ENCODE results near the gene NCAPG2. TPM values are rescaled to one million over a fixed set of nuclear protein-coding genes. Genes with fewer than 3 reads are reported as not detected.

Gene NCAPG2
- polyA plus RNA-seq, 3 donors = 1.1 to 3.1 (median 1.7) TPM

- Histone ChIP-seq H3K9ac (ENCODE audit: insufficient read depth, low read length, poor library complexity, severe bottlenecking) (no peak overlapping the region), H3K4me2 (replicated peaks; ENCODE audit: extremely low read depth, low read length, poor library complexity, severe bottlenecking) (no peak overlapping the region), H3K27me3 (ENCODE audit: control insufficient read depth in 2 of 2, insufficient read depth in 2 of 2, low read length in 2 of 2) (no peaks in the 10 kb centered on the region), H4K20me1 (ENCODE audit: insufficient read depth, low read length) (no peaks in the 10 kb centered on the region), H3K36me3 (replicated peaks in 1 of 2; ENCODE audit: control insufficient read depth in 1 of 2, insufficient read depth in 2 of 2, low read length in 2 of 2) (peaks cover 39 to 76% of the 10 kb centered on the region in 2 donors), H3K79me2 (ENCODE audit: insufficient read depth, low read length) (no peaks in the 10 kb centered on the region), H3K4me1 (ENCODE audit: control insufficient read depth in 1 of 2, insufficient read depth in 2 of 2, low read length in 2 of 2) (peaks cover 21 to 27% of the 10 kb centered on the region in 2 donors), H3K27ac (ENCODE audit: low read depth in 1 of 2, low read length in 2 of 2) (peak overlapping the region in 1 of 2 donors; percentile 6), H2AFZ (ENCODE audit: insufficient read depth, low read depth, low read length, poor library complexity, severe bottlenecking) (no peak overlapping the region), H3K9me3 (replicated peaks in 1 of 2; ENCODE audit: control insufficient read depth in 1 of 2, insufficient read depth in 1 of 2, low read length in 2 of 2) (no peaks in the 10 kb centered on the region), H3K4me3 (replicated peaks in 1 of 3; ENCODE audit: low read depth in 2 of 3, low read length in 3 of 3) (no peak overlapping the region)
- Mint-ChIP-seq H3K27ac (peak overlapping the region in 2 of 7 donors; percentile 57 to 69), H3K27me3 (ENCODE audit: low read depth in 3 of 3) (no peaks in the 10 kb centered on the region), H3K36me3 (peaks cover 74 to 83% of the 10 kb centered on the region in 2 donors), H3K4me1 (peaks cover 24% of the 10 kb centered on the region), H3K4me3 (no peak overlapping the region), H3K9me3 (no peaks in the 10 kb centered on the region)
- no peak for TF ChIP-seq CTCF (IDR thresholded peaks at IDR 0.05)
- intact Hi-C loops (cut with micrococcal nuclease) = no loop called here
- no peak for DNase-seq
- 98% methylated on average over 14 of the region's 14 CpGs for WGBS (ENCODE audit: insufficient coverage)
These were observed 36.7 kb upstream of the NCAPG2 start for GRCh38 chr7:158741294-158741666.

GRCh38 chr7:158740657-158741293 lies 36.2 kb upstream of the NCAPG2 start:
- Histone ChIP-seq H3K36me3 (replicated peaks in 1 of 2; ENCODE audit: control insufficient read depth in 1 of 2, insufficient read depth in 2 of 2, low read length in 2 of 2) (peaks cover 39 to 76% of the 10 kb centered on the region in 2 donors), H3K4me1 (ENCODE audit: control insufficient read depth in 1 of 2, insufficient read depth in 2 of 2, low read length in 2 of 2) (peaks cover 21 to 27% of the 10 kb centered on the region in 2 donors), H3K4me3 (replicated peaks in 1 of 3; ENCODE audit: low read depth in 2 of 3, low read length in 3 of 3) (peak overlapping the region in 1 of 3 experiments; percentile 55), H3K27ac (ENCODE audit: low read depth in 1 of 2, low read length in 2 of 2) (peak overlapping the region; percentile 66 to 82), H4K20me1 (ENCODE audit: insufficient read depth, low read length) (no peaks in the 10 kb centered on the region), H3K79me2 (ENCODE audit: insufficient read depth, low read length) (no peaks in the 10 kb centered on the region), H2AFZ (ENCODE audit: insufficient read depth, low read depth, low read length, poor library complexity, severe bottlenecking) (peak overlapping the region; percentile 47), H3K9ac (ENCODE audit: insufficient read depth, low read length, poor library complexity, severe bottlenecking) (no peak overlapping the region), H3K27me3 (ENCODE audit: control insufficient read depth in 2 of 2, insufficient read depth in 2 of 2, low read length in 2 of 2) (no peaks in the 10 kb centered on the region), H3K9me3 (replicated peaks in 1 of 2; ENCODE audit: control insufficient read depth in 1 of 2, insufficient read depth in 1 of 2, low read length in 2 of 2) (no peaks in the 10 kb centered on the region), H3K4me2 (replicated peaks; ENCODE audit: extremely low read depth, low read length, poor library complexity, severe bottlenecking) (peak overlapping the region; percentile 70)
- Mint-ChIP-seq H3K9me3 (no peaks in the 10 kb centered on the region), H3K4me1 (peaks cover 24% of the 10 kb centered on the region), H3K27me3 (ENCODE audit: low read depth in 3 of 3) (no peaks in the 10 kb centered on the region), H3K4me3 (no peak overlapping the region), H3K36me3 (peaks cover 75 to 83% of the 10 kb centered on the region in 2 donors), H3K27ac (peak overlapping the region in 5 of 7 donors; percentile 77 to 92 (median 91))
- TF ChIP-seq CTCF (IDR thresholded peaks at IDR 0.05) = no peak
- WGBS (ENCODE audit: insufficient coverage) = 89% methylated on average over 13 of the region's 16 CpGs
- DNase-seq = no peak
- intact Hi-C loops (cut with micrococcal nuclease) = loop anchor here in 1 of 2 donors (1.0 kb wide), 1 partner anchor 44 kb away; no protein-coding TSS in a partner anchor
